HG03439 (cell line): ENCODE data around the gene TSPAN3.

Source experiments
- ATAC-seq: cut with Tn5 transposase; IDR thresholded peaks from one replicate; pipeline ENCODE4 v1.9.1; 2021; ENCODE audit warnings: mild to moderate bottlenecking, moderate library complexity; ENCODE audit not compliant: unreplicated experiment

Gene TSPAN3

DNA sequence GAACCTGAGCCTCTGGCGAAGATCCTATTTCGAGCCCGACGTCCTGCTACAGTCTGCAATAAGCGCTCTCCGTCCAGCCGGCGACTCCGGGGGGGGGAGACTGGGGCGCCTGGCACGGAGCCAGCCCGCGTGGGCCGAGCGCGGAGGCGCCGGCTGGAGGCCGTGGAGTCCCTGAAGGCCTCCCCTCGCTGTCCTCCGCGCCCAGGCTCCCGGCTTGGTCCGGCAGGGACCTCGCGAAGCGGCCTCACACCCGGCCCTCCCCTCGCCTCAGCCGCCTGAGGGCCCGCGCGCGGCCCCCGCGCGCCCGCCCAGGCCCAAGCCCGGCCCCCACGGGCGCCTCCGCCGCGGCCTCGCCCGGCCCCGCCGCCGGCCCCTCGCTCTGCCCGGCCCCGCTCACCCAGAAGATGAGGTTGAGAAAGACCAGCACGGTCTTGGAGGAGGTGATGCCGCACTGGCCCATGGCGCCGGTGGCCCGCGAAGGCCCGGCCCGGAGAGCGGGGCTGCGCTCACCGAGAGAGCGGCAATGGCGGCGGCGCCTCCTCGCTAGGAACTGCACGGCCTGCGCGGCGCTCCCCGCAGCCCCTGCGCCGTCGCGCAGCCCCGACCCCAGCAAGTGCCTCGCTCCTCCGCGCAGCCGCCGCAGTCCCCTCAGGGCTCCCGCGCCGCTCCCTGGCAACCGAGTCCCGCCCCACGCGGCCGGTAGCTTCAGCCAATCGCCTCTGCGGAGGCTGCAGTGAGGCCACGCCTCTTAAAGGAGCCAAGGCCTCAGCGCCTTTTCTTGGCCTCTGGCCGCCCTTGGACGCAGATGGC is at the start of gene TSPAN3:
TSS of gene TSPAN3 (minus strand) at position 615 of the 810 bp plus-strand sequence. CDS start at position 460, 155 bp downstream.
- ATAC-seq, result peak; percentile 89

DNA sequence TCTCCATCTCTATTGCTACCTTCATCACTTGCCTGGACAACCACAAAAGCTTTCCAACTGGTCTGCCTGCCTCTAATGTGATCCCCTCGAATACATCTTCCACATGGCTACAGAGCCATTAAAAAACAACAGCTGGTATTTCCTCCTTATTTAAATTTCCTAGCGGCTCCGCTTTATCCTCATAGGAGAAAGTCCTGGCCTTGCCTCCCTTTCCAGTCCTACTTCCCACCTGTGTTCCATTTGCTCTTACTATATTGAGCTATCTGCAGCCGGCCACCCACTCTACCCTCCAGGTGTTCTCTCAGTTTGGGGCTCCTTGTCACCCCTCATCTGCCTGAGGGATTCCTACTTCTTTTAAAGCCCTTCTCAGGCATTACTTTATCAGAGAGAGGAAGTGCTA is 49.7 kb upstream of the TSPAN3 start:
- no peak for ATAC-seq

- ATAC-seq, result no peak
Measured at GRCh38 chr15:77119446-77119845, 48.5 kb upstream of the TSPAN3 start.

GRCh38 chr15:77118882-77119321 is 48.0 kb upstream of the TSPAN3 start:
- ATAC-seq, result no peak

DNA sequence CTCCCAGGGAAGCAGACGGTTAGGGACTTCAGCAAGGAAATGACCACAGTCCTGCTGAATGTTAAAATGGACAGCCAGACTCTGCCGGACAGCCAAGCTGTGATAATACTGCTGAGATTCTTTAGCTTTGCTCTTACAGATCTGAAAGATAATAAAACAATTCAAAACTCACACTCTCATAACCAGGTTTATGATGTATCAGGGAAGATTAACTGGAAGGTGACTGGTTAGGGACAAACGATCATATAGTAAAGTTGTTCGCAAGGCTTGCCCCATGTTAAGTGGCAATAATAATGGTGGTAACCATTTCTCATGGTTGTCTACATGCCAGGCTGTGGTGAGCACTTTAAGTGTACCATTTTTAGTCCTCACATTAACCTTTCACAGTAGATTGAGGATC is 44.3 kb upstream of the TSPAN3 start:
- ATAC-seq, result no peak

- no peak for ATAC-seq
Measured at GRCh38 chr15:77112838-77113504, 42.1 kb upstream of the TSPAN3 start.

GRCh38 chr15:77111789-77112188 is 40.9 kb upstream of the TSPAN3 start:
- ATAC-seq, result no peak

DNA sequence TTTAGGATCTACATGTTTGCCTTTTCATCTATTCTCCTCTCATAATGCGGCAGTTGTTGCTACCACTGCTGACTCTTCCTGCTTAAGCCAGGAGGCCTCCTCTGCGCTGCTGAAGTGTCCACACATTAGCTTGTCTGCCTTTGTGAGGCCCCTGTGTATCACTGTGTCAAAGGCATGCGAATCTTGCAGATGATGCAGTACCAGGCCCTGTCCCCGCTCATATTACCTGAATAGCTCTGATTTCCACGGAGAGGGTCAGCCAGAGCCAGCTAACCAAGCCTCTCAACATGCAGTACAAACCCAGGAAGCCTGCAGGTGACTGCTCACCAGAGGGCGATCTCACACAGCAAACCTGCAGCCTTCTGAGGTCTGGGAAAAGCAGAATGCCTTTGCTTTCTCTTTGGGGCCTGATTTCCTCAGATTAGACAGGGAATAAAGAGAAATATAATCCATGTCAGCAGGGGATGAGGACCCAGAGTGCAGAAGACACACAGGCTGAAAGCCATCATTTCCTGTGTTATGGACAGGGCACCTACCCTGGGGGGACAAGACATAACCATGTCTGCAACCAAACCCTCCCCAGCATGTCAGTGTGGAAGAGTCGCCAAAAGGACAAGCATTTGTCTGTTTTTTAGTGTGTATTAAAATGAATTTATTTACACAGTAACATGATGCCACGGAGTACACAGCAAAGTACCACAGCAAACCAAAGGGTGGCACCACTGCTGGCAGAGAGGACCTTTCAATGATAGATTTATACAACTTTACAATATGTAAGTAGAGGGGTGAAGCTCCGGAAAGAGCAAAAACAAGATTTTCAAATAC is 36.8 kb upstream of the TSPAN3 start:
- no peak for ATAC-seq

- no peak for ATAC-seq
Measured at GRCh38 chr15:77107068-77107467, 36.2 kb upstream of the TSPAN3 start.

- ATAC-seq, result no peak
Measured at GRCh38 chr15:77104155-77104554, 33.2 kb upstream of the TSPAN3 start.

DNA sequence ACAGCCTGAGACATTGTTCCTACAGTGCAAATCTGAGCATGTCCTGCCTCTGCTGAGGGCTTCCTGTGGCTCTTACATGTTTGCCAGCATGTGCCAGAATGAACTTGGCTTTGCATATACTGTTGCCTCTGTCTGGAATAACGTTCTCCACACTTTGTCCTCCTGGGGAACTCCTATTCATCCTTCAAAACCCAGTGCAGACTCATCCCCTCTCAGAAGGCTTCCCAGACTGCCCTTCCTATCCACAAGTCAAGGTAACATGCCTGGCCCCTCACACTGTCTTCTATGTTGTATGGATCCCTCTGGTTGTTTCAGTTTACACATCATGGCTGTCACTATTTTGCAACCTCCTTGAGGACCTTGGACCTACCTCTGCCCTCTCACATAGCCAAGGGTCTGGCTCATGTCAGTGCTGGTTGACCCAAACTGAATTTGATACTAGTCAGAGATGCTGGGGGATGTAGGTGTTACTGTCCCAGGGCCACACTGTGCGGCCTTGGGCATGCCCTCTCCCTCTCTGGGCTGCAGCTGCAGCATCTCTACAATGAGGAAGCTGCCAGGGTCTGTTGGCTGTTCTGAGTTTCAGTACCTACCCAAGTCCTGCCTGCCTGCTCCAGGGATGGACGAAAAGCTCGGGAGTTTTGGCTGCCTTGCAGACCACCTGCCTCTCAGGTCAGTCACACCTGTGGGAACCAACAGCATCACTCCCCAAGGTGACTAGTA is 29.0 kb upstream of the TSPAN3 start:
- no peak for ATAC-seq

- no peak for ATAC-seq
Measured at GRCh38 chr15:77098572-77098971, 27.7 kb upstream of the TSPAN3 start.

DNA sequence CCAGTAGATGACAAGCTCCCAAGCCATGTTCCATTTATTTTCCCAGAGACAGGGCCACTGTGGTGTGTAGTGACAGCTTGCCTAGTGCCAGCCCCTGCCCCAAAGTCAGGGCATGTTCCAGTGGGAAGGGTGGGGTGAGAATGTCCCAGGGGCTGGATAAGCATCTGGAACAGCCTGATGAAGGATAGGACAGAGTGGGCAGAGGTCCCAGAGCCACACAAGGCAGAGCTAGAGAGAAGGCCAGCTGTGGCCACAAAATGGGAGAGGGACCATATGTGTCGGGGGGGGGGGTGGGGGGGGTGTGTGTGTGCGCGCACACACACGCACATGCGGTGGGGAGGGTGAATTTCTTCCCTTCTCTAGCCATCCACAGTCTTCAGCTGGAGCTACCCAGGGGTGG is 27.0 kb upstream of the TSPAN3 start:
- no peak for ATAC-seq

DNA sequence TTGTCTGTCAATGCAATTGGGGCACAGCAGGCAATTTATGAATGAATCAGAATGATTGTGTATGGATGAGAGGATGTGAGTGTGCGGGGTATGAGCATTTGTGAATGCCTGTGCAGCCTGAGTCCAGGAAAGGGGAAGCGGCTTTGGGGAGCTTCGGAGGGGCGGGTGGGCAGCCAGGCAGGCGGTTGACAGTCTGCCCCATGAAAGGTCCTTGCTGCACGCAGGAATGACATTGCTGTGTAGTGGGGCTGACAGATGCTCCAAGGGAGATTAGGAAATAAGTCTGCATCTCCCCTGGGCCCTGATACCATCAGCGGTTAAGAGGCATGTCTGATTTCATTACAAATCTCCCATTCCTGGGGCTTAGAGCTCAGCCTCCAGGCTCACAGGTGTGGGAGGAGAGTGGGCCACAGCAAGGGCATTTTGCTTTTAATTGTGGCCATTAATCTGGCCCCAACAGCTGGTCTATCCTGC is 26.4 kb upstream of the TSPAN3 start:
- no peak for ATAC-seq

- ATAC-seq, result no peak
Measured at GRCh38 chr15:77096541-77096940, 25.6 kb upstream of the TSPAN3 start.

DNA sequence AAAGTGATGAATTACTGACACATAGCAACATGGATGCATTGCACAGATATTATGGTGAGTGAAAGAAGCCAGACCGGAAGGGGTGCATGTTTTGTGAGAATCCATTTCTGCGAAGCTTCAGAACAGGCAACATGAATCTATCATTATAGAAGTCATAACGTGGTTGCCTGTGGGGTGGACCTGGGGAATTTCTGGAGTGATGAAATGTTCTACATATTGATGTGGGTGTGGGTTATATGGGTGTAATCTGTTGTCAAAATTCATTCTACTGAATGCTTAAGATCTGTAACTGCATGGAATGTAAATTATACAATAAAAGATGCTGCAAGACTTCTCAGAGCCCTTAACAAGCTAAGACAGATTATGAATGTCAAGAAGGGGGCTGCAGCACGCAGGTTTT is 25.2 kb upstream of the TSPAN3 start:
- no peak for ATAC-seq

- no peak for ATAC-seq
Measured at GRCh38 chr15:77094397-77095030, 23.6 kb upstream of the TSPAN3 start.

DNA sequence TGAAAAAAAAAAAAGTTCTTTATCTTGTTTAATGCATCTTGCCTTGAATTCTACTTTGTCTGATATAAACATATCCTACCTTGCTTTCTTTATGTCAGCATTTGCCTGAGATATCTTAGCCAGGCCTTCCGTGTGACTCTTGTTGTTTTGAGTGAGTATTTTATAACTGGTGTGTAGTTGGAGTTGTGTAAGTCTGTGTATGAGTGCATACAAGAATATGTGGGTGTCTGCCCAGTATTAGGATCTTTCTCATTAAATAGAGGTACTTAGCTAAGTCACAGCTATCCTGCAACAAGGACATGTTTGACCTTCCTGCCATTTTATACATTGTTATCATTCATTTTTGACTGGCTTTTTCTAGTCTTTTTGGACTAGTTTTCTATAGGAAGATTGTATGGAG is 22.5 kb upstream of the TSPAN3 start:
- no peak for ATAC-seq

GRCh38 chr15:77091097-77091496 is 20.2 kb upstream of the TSPAN3 start:
- no peak for ATAC-seq

GRCh38 chr15:77087213-77087612 is 16.3 kb upstream of the TSPAN3 start:
- no peak for ATAC-seq
